ENCODE results near the gene SNRPF. TPM values are rescaled to one million over a fixed set of nuclear protein-coding genes. Genes with fewer than 3 reads are reported as not detected.

SNRPF gene
- total RNA-seq, 2 donors from 2014 or later, result 17.9 to 35.4 TPM

DNA sequence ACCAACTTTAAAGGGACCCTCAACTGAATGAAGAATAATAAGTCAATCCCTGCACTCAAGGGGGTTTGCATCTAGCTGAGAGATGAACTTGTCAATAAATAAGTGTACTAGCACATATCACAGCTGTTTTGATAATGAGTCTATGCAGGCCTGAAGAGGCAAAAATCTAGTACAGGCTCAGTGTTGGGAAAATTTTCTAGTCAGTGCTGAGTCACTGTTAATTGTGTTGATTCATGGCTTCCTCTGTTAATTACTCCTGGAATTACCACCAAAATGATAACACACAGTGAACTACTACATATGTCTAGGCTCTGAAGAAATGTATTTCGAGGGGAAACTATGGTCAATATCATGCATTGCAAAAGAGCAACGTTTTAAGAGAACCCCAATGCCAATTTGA, 18.9 kb downstream of the SNRPF start:
- H3K9ac ChIP-seq (ENCODE audit: low read depth in 2 of 2, low read length in 2 of 2), result no peak overlapping the region
- H3K27ac ChIP-seq, result no peak overlapping the region
- H3K4me3 ChIP-seq, result no peak overlapping the region
- H3K4me1 ChIP-seq, result no peaks in the 10 kb centered on the region
- no peaks in the 10 kb centered on the region for H3K27me3 ChIP-seq
- TF ChIP-seq, protein P1, sequence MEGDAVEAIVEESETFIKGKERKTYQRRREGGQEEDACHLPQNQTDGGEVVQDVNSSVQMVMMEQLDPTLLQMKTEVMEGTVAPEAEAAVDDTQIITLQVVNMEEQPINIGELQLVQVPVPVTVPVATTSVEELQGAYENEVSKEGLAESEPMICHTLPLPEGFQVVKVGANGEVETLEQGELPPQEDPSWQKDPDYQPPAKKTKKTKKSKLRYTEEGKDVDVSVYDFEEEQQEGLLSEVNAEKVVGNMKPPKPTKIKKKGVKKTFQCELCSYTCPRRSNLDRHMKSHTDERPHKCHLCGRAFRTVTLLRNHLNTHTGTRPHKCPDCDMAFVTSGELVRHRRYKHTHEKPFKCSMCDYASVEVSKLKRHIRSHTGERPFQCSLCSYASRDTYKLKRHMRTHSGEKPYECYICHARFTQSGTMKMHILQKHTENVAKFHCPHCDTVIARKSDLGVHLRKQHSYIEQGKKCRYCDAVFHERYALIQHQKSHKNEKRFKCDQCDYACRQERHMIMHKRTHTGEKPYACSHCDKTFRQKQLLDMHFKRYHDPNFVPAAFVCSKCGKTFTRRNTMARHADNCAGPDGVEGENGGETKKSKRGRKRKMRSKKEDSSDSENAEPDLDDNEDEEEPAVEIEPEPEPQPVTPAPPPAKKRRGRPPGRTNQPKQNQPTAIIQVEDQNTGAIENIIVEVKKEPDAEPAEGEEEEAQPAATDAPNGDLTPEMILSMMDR (IDR thresholded peaks at IDR 0.05), result no peak
- intact Hi-C loops (cut with DNase I), result no loop called here
- DNase-seq, result no peak
- H3K36me3 ChIP-seq, result no peaks in the 10 kb centered on the region
- no peaks in the 10 kb centered on the region for H3K9me3 ChIP-seq

DNA sequence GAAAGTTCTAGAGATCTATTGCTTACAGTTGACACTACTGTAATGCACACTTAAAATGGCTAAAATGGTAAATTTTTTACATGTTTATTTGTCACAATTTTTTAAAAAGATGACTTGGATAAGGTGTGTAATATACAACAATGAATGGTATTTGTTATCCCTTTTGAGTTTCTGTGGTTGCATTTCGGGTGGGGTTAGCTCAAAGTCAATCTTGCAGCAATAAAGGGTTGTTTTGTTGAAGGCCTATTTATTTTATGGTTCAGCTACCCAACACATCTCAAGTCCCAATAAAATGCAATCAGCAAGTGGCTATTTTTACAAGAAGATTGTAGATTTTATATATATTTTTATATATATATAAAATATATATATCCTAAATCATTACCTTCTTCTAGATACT, 22.1 kb downstream of the SNRPF start:
- H3K4me3 ChIP-seq, result no peak overlapping the region
- TF ChIP-seq, protein P1 (IDR thresholded peaks at IDR 0.05), result no peak
- H3K4me1 ChIP-seq, result no peaks in the 10 kb centered on the region
- no peaks in the 10 kb centered on the region for H3K9me3 ChIP-seq
- H3K9ac ChIP-seq (ENCODE audit: low read depth in 2 of 2, low read length in 2 of 2), result no peak overlapping the region
- no peaks in the 10 kb centered on the region for H3K36me3 ChIP-seq
- H3K27ac ChIP-seq, result no peak overlapping the region
- no peak for DNase-seq
- H3K27me3 ChIP-seq, result no peaks in the 10 kb centered on the region
- intact Hi-C loops (cut with DNase I), result no loop called here

DNA sequence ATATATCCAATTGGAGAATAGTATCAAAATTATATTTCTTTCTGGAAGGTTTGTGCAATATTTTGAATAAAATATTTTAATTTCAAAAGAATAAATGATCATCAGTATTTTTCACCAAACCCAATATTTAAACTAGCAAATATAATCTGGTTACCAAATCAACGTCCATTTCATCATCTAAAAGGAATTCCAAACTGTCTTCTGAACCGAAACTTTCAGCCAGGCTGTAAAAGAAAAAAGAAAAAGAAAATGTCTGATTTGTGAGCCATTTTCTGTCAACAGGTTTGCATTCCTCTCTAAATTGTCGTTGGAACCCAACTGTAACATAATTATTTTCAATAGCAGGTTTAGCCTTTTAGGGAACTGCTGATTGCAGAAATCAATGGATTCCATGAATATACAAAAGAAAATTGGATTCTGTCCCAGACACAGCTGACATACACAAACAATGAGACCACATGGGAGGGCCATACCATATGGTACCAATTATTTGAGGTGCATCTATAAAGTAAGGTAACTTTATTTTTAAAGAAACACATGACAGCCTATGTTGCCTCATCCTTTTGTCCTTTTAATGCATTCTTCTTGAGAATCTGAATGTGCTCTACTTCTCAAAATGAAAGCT, 22.7 kb downstream of the SNRPF start:
- no peaks in the 10 kb centered on the region for H3K4me1 ChIP-seq
- no peak overlapping the region for H3K27ac ChIP-seq
- no peaks in the 10 kb centered on the region for H3K27me3 ChIP-seq
- H3K9me3 ChIP-seq, result no peaks in the 10 kb centered on the region
- TF ChIP-seq, protein P1 (IDR thresholded peaks at IDR 0.05), result no peak
- no peak overlapping the region for H3K4me3 ChIP-seq
- DNase-seq, result no peak
- H3K36me3 ChIP-seq, result no peaks in the 10 kb centered on the region
- no peak overlapping the region for H3K9ac ChIP-seq (ENCODE audit: low read depth in 2 of 2, low read length in 2 of 2)
- intact Hi-C loops (cut with DNase I), result no loop called here

DNA sequence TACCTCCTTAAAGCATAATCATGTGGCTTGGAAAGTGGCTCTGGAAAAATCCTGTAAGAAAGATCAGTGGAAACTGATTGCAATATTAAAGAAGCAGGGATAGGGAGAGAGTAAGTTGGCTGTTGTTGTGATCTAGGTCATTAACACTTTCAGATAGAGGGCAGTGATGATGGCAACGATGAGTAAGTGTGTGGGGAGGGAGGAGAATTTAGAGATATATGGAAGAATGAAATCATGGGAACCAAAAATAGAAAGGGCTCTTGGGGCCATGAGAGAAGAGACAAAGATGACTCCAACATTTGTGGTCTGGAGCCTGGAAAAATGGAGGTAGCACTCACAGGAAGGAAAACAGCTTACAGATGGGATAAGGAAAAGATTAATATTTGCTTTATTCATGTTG, 23.3 kb downstream of the SNRPF start:
- Histone ChIP-seq H3K9me3 (no peaks in the 10 kb centered on the region), H3K4me1 (no peaks in the 10 kb centered on the region), H3K27me3 (no peaks in the 10 kb centered on the region), H3K9ac (ENCODE audit: low read depth in 2 of 2, low read length in 2 of 2) (no peak overlapping the region), H3K27ac (no peak overlapping the region), H3K4me3 (no peak overlapping the region), H3K36me3 (no peaks in the 10 kb centered on the region)
- intact Hi-C loops (cut with DNase I), result no loop called here
- TF ChIP-seq, protein P1 (IDR thresholded peaks at IDR 0.05), result no peak
- no peak for DNase-seq

DNA sequence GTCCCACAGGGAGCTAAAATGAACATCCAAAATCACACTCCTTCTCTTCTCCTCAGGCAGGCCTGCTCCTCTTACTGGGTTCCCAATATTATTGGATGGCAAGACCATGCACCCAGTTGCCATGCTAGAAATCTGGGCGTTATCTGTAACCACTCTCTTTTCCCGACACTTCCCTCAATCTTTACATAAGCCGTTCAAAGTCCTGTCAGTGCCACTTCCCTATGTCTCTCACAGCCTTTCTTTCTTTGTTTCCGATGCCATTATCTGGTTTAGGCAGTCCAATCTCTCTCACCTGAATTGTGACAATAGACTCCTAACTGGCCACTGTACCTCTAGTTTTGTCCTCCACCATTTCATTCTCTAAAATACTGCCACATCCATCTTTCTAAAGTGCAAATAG, 24.1 kb downstream of the SNRPF start:
- intact Hi-C loops (cut with DNase I), result no loop called here
- Histone ChIP-seq H3K4me3 (no peak overlapping the region), H3K27ac (no peak overlapping the region), H3K36me3 (no peaks in the 10 kb centered on the region), H3K27me3 (no peaks in the 10 kb centered on the region), H3K9me3 (no peaks in the 10 kb centered on the region), H3K9ac (ENCODE audit: low read depth in 2 of 2, low read length in 2 of 2) (no peak overlapping the region), H3K4me1 (no peaks in the 10 kb centered on the region)
- TF ChIP-seq, protein P1 (IDR thresholded peaks at IDR 0.05), result no peak
- DNase-seq, result peak; percentile 21
